HEK293T (cell line): ENCODE measurements around the gene MBD3L4.

Experiments used
- CTBP1 ChIP-seq: fragments of 450-650 bp; IDR thresholded peaks from 2 replicates; pipeline ENCODE4 v1.6.1; 2016; ENCODE audit warnings: borderline replicate concordance
- ELF4 ChIP-seq: fragments of 450-650 bp; IDR thresholded peaks from 2 replicates; pipeline ENCODE4 v1.6.1; 2017; ENCODE audit warnings: antibody characterized with exemption
- FOXA1 ChIP-seq: fragments of 450-650 bp; IDR thresholded peaks from 2 replicates; pipeline ENCODE4 v1.6.1; 2016; ENCODE audit warnings: mild to moderate bottlenecking
- FOXK2 ChIP-seq: fragments of 450-650 bp; IDR thresholded peaks from 2 replicates; pipeline ENCODE4 v1.6.1; 2016; ENCODE audit warnings: mild to moderate bottlenecking
- FOXM1 ChIP-seq: fragments of 450-650 bp; IDR thresholded peaks from 2 replicates; pipeline ENCODE4 v1.6.1; 2017; ENCODE audit warnings: mild to moderate bottlenecking, borderline replicate concordance
- HDGF ChIP-seq: fragments of 450-650 bp; IDR thresholded peaks from 2 replicates; pipeline ENCODE4 v1.6.1; 2017; ENCODE audit warnings: antibody characterized with exemption, borderline replicate concordance
- L3MBTL2 ChIP-seq: fragments of 450-650 bp; conservative IDR thresholded peaks from 2 replicates; pipeline ENCODE4 v1.6.1; 2016; ENCODE audit warnings: mild to moderate bottlenecking
- NFRKB ChIP-seq: fragments of 450-650 bp; IDR thresholded peaks from 2 replicates; pipeline ENCODE4 v1.6.1; 2016; ENCODE audit warnings: mild to moderate bottlenecking, moderate library complexity
- SP1 ChIP-seq: fragments of 450-650 bp; IDR thresholded peaks from 2 replicates; pipeline ENCODE4 v1.6.1; 2017
- SUZ12 ChIP-seq: fragments of 450-650 bp; IDR thresholded peaks from 2 replicates; pipeline ENCODE4 v1.6.1; 2016; ENCODE audit warnings: mild to moderate bottlenecking
- TARDBP ChIP-seq: fragments of 450-650 bp; IDR thresholded peaks from 2 replicates; pipeline ENCODE4 v1.6.1; 2016

- TF ChIP-seq TARDBP, result no peak
- no peak for TF ChIP-seq SP1
- TF ChIP-seq CTBP1, result no peak
- no peak for TF ChIP-seq SUZ12
- TF ChIP-seq FOXK2, result no peak
- no peak for TF ChIP-seq FOXA1
- TF ChIP-seq L3MBTL2, result no peak
- TF ChIP-seq FOXM1, result no peak
- no peak for TF ChIP-seq HDGF
- no peak for TF ChIP-seq ELF4
- no peak for TF ChIP-seq NFRKB
These were observed 23.9 kb upstream of the MBD3L4 start for GRCh38 chr19:7063764-7064418.
